T-helper 1 cell treated with Interleukin-12 subunit alpha and Interleukin-12 subunit beta and Interleukin-4 antibody, amounts not matched to agents 30 μg/mL and 1 μg/mL, for 36 hours (primary cell): ENCODE results near the gene NPFF.

ENCODE experiments used
- H3K27ac Mint-ChIP-seq: one replicate; pipeline ENCODE4 v1.8.0; 2021; ENCODE audit warnings: mild to moderate bottlenecking, mixed read lengths
- H3K27me3 Mint-ChIP-seq: one replicate; pipeline ENCODE4 v1.8.0; 2021; ENCODE audit warnings: low read depth, mixed read lengths
- H3K36me3 Mint-ChIP-seq: one replicate; pipeline ENCODE4 v1.8.0; 2021; ENCODE audit warnings: low read depth, mixed read lengths
- H3K4me1 Mint-ChIP-seq: one replicate; pipeline ENCODE4 v1.8.0; 2021; ENCODE audit warnings: low read depth, mixed read lengths
- H3K4me3 Mint-ChIP-seq: one replicate; pipeline ENCODE4 v1.8.0; 2021; ENCODE audit warnings: mild to moderate bottlenecking, moderate library complexity, mixed read lengths
- H3K9me3 Mint-ChIP-seq: one replicate; pipeline ENCODE4 v1.8.0; 2021; ENCODE audit warnings: mixed read lengths

Gene NPFF

GRCh38 chr12:53462935-53463334, 44.3 kb downstream of the NPFF start:
- H3K36me3 Mint-ChIP-seq, result peaks cover 77% of the 10 kb centered on the region

DNA sequence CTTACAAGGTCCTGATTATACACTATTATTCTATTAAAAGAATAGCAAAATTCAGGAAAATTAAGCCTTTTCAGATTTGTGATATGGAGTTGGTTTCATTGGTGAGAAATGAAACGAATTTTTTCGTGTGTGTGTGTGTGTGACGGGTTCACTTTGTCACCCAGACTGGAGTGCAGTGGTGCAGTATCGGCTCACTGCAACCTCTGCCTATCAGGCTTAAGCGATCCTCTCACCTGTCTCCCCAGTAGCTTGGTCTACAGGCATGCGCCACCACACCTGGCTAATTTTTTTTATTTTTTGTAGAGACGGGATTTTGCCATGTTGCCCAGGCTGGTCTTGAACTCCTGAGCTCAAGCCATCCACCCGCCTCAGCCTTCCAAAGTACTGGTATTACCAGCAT, 45.7 kb downstream of the NPFF start:
- peaks cover 32% of the 10 kb centered on the region for H3K4me1 Mint-ChIP-seq
- H3K4me3 Mint-ChIP-seq, result no peak overlapping the region
- no peaks in the 10 kb centered on the region for H3K9me3 Mint-ChIP-seq
- no peak overlapping the region for H3K27ac Mint-ChIP-seq
- peaks cover 65% of the 10 kb centered on the region for H3K36me3 Mint-ChIP-seq
- H3K27me3 Mint-ChIP-seq, result no peaks in the 10 kb centered on the region

More at GRCh38 chr12:53462935-53463334, 44.3 kb downstream of the NPFF start:
- Mint-ChIP-seq H3K27me3 (no peaks in the 10 kb centered on the region), H3K4me1 (peaks cover 31% of the 10 kb centered on the region), H3K27ac (no peak overlapping the region), H3K9me3 (no peaks in the 10 kb centered on the region), H3K4me3 (no peak overlapping the region)

GRCh38 chr12:53461059-53461458, 46.2 kb downstream of the NPFF start:
- H3K36me3 Mint-ChIP-seq, result peaks cover 62% of the 10 kb centered on the region
- no peak overlapping the region for H3K27ac Mint-ChIP-seq
- H3K4me1 Mint-ChIP-seq, result peaks cover 31% of the 10 kb centered on the region
- H3K9me3 Mint-ChIP-seq, result no peaks in the 10 kb centered on the region
- no peaks in the 10 kb centered on the region for H3K27me3 Mint-ChIP-seq
- no peak overlapping the region for H3K4me3 Mint-ChIP-seq

DNA sequence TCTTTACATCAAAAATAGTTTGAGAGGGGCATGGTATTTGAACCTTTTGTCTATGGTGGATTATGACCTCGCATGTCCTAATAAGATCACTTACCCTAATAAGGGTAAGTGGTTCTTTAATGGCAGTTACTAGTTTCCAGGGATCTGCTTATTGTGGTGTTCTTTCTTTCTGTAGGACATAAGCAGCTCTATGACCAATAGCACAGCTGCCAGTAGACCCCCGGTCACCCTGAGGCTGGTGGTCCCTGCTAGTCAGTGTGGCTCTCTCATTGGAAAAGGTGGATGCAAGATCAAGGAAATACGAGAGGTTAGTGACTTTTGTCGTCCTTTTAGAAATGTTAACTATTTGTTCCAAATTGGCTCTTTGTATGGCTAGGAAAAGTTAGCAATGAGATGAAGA, 48.2 kb downstream of the NPFF start:
- H3K4me1 Mint-ChIP-seq, result peaks cover 34% of the 10 kb centered on the region
- H3K36me3 Mint-ChIP-seq, result peaks cover 67% of the 10 kb centered on the region
- H3K4me3 Mint-ChIP-seq, result no peak overlapping the region

More for the DNA sequence above, 48.2 kb downstream of the NPFF start:
- Mint-ChIP-seq H3K9me3 (no peaks in the 10 kb centered on the region), H3K27me3 (no peaks in the 10 kb centered on the region), H3K27ac (no peak overlapping the region)
